GM20431 (cell line): Measurements from ENCODE around the gene CREBZF.
"Not testable (repeated sequence)": the region's sequence is repeated elsewhere in the genome, so short reads cannot be mapped to it uniquely, and the experiment has no call there.

Source experiments
- in situ Hi-C: fragments of 300-500 bp; cut with MseI, MboI; formaldehyde crosslinking; loops from one replicate; pipeline ENCODE4 v1.15.0; 2020; ENCODE audit warnings: low sequenced_read_pairs; ENCODE audit not compliant: unreplicated experiment

The CREBZF gene

DNA sequence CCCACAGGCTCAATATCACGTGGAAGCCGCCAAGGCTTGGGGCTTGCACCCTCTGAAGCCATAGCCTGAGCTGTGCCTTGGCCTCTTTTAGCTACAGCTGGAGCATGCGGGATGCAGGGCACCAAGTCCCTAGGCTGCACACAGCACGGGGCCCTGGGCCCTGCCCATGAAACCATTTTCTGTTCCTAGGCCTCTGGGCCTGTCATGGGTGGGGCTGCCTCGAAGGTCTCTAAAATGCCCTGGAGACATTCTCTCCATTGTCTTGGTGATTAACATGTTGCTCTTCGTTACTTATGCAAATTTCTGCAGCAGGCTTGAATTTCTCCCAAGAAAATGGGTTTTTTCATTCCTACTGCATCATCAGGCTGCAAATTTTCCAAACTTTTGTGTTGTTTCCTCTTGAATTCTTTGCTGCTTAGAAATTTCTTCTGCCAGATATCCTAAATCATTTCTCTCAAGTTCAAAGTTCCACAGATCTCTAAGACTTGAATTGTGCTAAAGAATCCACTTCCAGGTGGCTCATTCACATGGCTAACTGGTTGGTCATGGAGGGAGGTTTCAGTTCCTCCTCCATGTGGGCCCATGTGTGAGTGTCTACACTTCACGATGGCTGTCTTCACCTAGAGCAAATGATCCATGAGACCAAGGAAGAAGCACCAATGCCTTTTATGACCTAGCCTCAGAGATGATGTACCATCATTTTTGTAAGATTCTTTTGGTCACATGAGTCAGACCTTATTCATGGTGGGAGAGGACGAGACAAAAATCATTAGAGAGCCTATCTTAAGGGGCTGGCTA, 7.4 kb upstream of the CREBZF start:
- in situ Hi-C loops: no loop called here

DNA sequence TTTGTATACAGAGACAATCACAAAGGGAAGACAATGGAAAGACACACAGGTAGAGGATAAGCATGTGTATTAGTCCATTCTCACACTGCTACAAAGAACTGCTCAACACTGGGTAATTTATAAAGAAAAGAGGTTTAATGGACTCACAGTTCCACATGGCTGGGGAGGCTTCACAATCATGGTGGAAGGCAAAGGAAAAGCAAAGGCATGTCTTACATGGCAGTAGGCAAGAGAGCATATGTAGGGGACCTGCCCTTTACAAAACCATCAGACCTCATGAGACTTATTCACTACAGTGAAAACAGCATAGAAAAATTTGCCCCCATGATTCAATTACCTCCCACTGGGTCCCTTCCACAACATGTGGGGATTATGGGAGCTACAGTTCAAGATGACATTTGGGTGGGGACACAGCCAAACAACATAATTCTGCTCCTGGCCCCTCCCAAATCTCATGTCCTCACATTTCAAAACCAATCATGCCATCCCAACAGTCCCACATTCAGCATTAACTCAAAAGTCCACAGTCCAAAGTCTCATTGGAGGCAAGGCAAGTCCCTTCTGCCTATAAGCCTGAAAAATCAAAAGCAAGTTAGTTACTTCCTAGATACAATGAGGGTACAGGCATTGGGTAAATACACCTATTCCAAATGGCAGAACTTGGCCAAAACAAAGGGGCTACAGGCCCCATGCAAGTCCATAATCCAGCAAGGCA, 6.2 kb upstream of the CREBZF start:
- in situ Hi-C loops: not testable (repeated sequence)

DNA sequence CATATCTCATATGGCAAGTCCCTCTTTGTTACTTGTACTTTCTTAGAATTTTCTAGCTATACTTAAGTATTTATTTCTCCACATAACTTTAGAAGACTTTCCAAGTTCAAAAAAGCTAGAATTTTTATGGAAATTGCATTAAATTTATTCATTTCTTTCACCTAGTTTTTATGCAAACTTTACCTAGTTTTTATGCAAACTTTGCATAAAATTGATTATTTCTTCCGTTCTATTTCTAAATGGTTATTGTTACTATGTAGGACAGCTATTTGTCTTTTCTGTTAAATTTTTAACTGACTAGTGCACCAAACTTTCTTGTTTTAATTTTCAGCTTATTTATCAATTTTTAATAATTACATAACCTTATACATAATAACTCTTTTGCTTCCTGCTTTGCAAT, 3.2 kb upstream of the CREBZF start:
- in situ Hi-C loops: no loop called here

- in situ Hi-C loops: no loop called here
These were observed 1.8 kb upstream of the CREBZF start for GRCh38 chr11:85666687-85667086.

DNA sequence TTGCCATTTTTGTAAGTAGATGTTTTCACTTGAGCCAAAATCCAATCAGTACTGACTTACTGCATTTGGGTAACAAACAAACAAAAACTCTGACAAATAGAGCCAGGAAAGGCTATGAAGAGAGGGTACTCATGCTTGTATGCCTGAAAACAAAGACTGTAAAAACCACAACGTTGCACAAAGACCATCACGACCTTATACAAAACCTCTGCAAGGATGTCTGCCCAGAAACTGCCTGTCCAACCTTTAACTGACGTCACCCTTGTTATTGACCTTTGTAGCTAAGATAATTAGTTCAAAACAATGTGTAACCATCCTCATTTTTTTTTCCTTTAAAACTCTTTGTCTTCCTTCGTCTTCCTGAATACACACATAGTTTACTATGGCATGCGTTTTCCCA, 804 bp upstream of the CREBZF start:
- in situ Hi-C loops: no loop called here

DNA sequence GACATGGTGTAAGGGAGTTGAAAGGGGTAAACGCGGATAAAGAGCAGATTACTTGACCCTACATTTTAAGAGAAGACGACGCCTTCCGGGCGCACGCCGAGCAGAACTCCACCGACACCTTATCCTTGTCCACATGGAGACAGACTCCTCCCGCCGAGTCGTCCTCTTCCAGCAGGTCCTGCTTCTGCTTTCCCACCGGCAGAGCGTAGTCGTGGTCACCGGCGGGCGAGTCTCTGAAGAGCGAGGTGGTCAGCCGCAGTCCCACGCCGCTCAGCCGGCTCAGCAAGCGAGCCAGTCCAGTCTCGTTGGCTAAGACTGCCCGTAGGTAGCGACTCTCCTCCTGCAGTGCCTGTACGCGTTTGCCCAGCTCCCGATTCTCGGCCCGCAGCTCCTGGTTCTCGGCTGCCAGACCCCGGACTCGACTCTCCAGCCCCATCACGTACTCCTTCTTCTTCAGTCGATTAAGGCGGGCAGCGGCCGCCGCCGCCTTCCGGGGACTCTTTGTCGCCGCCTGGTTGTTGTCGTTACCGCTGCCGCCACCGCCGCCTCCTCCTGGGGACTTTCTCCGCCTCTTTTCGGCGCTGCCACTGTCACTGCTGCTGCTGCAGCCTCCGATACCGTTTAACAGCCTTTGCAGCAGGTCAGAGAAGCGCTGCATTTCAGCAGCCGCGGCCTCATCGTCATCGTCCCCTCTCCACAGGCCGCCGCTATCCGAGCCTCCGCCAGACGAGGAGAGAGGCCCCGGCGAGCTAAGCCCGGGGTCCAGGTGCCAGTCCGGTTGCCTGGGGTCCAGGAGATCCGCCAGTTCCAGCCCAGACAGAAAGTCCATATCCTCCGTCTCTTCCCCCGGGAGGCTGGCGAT, 945 bp downstream of the CREBZF start:
- in situ Hi-C loops: no loop called here

- in situ Hi-C loops: no loop called here
These were observed 1.7 kb downstream of the CREBZF start for GRCh38 chr11:85663080-85663752.

DNA sequence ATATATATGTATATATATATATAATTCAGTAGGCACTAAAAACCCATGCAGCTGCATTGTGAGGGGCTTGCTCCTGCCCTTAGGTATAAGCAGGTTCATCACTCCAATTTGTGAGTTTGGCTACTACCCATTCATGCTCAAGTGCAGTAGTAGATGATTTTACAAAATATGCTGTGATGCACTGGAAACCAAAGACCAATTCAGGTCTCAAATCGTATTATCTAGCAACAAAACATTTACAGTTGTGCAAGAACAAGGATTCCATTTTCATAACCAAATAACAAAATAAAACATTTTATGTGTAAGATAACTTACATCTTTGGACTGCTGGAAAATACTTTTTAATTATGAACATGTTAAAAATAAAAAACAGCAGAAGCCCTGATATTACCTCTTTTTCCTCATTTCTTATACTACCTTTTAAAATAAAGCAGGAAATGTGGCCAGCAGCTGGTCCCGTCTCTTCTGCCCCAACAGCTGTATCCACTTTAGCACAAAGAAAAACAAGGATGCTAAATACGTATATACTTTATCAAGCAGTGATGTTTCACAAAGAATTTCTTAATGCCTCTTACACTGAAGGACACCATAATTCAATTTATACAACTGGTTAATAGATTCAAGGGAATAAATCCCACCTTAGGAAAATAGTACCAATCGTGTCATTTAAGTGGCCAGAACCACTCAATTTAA, 2.8 kb downstream of the CREBZF start:
- in situ Hi-C loops: no loop called here

DNA sequence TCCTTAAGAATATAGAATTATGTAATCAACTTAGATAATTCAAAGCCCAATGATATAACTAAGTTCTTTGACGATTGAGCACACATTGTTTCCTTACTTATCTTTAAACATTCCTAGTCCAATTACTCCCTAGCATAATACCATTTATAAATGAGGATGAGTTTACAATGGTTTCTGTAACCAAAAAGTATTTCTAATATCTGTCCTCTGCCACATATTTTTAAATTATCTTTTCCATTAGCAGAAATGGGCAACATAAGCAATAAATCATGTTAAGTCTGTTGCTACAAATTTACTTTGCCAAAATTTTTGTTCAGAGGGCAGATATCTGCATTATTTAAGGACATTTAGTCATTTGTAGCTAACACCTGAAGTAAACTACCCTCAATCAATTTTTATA, 6.7 kb downstream of the CREBZF start:
- in situ Hi-C loops: no loop called here

- in situ Hi-C loops: no loop called here
These were observed 8.2 kb downstream of the CREBZF start for GRCh38 chr11:85656777-85657176.

GRCh38 chr11:85654343-85654742, 10.6 kb downstream of the CREBZF start:
- in situ Hi-C loops: not testable (repeated sequence)

DNA sequence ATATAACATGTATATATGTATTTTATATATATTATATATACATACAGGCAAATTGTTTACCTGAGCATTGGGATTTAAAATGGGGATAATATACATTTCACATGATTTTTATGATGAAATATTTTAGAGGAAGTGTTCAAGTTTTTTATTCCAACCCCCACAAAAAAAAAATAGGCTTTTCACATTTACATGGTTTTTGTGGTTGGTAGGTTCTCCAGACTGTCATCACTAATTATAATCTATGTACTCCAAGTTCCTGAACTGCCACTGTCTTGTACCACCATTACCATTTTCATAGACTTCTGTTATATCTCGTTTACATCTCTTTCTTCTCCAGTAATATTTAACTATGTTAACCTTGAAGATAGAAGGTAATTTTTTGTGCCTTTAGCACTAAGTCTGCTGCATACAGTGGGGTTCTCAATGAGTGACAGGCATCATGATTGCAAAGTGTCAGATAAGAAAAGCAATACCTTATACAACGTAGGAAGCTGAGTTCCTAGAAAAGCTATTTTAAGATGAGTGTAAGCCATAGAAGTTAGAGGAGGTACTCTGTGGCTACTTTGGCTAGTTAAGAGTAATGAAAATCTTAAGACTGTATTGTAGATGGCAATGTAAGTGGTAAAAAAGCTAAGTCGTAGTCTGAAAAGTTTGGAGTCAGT, 12.0 kb downstream of the CREBZF start:
- in situ Hi-C loops: no loop called here

DNA sequence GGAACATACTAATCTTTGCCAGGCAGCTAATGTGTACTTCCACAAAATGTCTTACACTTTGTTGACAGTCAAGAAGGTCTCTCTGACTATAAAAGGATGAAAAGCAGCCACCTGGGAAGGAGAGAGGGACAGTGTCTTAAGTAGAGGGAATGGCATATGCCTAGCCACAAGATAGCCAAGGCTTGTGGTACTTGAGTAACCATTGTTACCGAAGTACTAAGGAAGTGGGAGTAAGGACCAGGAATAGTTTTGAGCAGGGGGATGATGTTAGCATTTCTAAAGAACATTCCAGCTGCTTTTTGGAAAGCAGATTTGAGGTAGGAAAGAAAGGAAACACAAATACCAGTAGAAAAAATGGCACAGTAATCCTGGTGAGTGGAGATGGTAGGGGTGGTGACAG, 13.8 kb downstream of the CREBZF start:
- in situ Hi-C loops: no loop called here

GRCh38 chr11:85647604-85648299, 17.2 kb downstream of the CREBZF start, which contains the start of gene TMEM126A:
Gene TMEM126A (plus strand): TSS chr11:85647967. CDS start chr11:85650256, 2,289 bp downstream.
- in situ Hi-C loops: no loop called here

GRCh38 chr11:85647078-85647477, 17.9 kb downstream of the CREBZF start:
- in situ Hi-C loops: no loop called here

- in situ Hi-C loops: no loop called here
These were observed 21.7 kb downstream of the CREBZF start for GRCh38 chr11:85643191-85643614.

GRCh38 chr11:85634747-85635146, 30.2 kb downstream of the CREBZF start:
- in situ Hi-C loops: no loop called here

- in situ Hi-C loops: no loop called here
These were observed 36.1 kb downstream of the CREBZF start for GRCh38 chr11:85628771-85629341.
